CD4-positive, alpha-beta T cell treated with Interleukin-15 for 1 hour (primary cell): ENCODE data around the gene ATG7.
"Not testable (repeated sequence)": the region's sequence is repeated elsewhere in the genome, so short reads cannot be mapped to it uniquely, and the experiment has no call there.

Experiments used
- DNase-seq: peaks from one replicate; pipeline ENCODE4 v3.0.0-alpha.2; 2020

ATG7 gene

GRCh38 chr3:11304175-11304574 is 32.0 kb downstream of the ATG7 start:
- no peak for DNase-seq

- no peak for DNase-seq
These were observed 33.3 kb downstream of the ATG7 start for GRCh38 chr3:11305509-11305908.

GRCh38 chr3:11306817-11307589 is 34.8 kb downstream of the ATG7 start:
- DNase-seq, result no peak

GRCh38 chr3:11307830-11308432 is 35.7 kb downstream of the ATG7 start:
- DNase-seq, result no peak

- DNase-seq, result no peak
These were observed 38.1 kb downstream of the ATG7 start for GRCh38 chr3:11310258-11310657.

GRCh38 chr3:11312166-11312565 is 40.0 kb downstream of the ATG7 start:
- DNase-seq, result no peak

GRCh38 chr3:11317300-11317699 is 45.1 kb downstream of the ATG7 start:
- no peak for DNase-seq

- DNase-seq, result no peak
These were observed 50.7 kb downstream of the ATG7 start for GRCh38 chr3:11322931-11323330.

- DNase-seq, result no peak
These were observed 51.6 kb downstream of the ATG7 start for GRCh38 chr3:11323813-11324212.

- no peak for DNase-seq
These were observed 55.4 kb downstream of the ATG7 start for GRCh38 chr3:11327619-11328018.

GRCh38 chr3:11328196-11328945 is 56.2 kb downstream of the ATG7 start:
- no peak for DNase-seq

- DNase-seq, result no peak
These were observed 57.6 kb downstream of the ATG7 start for GRCh38 chr3:11329777-11330176.

GRCh38 chr3:11331101-11331500 is 58.9 kb downstream of the ATG7 start:
- no peak for DNase-seq

- no peak for DNase-seq
These were observed 62.9 kb downstream of the ATG7 start for GRCh38 chr3:11335056-11335608.

GRCh38 chr3:11339541-11339940 is 67.3 kb downstream of the ATG7 start:
- DNase-seq, result no peak

GRCh38 chr3:11346416-11346815 is 74.2 kb downstream of the ATG7 start:
- DNase-seq, result no peak

GRCh38 chr3:11348877-11349276 is 76.7 kb downstream of the ATG7 start:
- DNase-seq, result not testable (repeated sequence)

- DNase-seq, result no peak
These were observed 77.2 kb downstream of the ATG7 start for GRCh38 chr3:11349446-11349845.

GRCh38 chr3:11350374-11350773 is 78.2 kb downstream of the ATG7 start:
- DNase-seq, result no peak

GRCh38 chr3:11351451-11351850 is 79.3 kb downstream of the ATG7 start:
- no peak for DNase-seq

GRCh38 chr3:11356269-11356668 is 84.1 kb downstream of the ATG7 start:
- no peak for DNase-seq

GRCh38 chr3:11362600-11362999 is 90.4 kb downstream of the ATG7 start:
- DNase-seq, result no peak

GRCh38 chr3:11363715-11364114 is 91.5 kb downstream of the ATG7 start:
- DNase-seq, result no peak

GRCh38 chr3:11364181-11364580 is 92.0 kb downstream of the ATG7 start:
- no peak for DNase-seq
